Uterus (tissue), 2 donors: ENCODE results near the gene IRS2.

ENCODE experiments used
- CTCF ChIP-seq, 4 experiments: fragments of 200-600 bp in 2 of 4; fragments of 450-650 bp in 2 of 4; sonication (generic) in 2 of 4; IDR thresholded peaks; one replicate each; pipeline ENCODE4 v1.5.1; 2016 to 2019; ENCODE audit warnings: antibody characterized with exemption in 4 of 4, mild to moderate bottlenecking in 2 of 4, moderate library complexity in 1 of 4
- POLR2A ChIP-seq, 2 donors: fragments of 450-650 bp; IDR thresholded peaks; one replicate each; pipeline ENCODE4 v1.6.1; 2016; ENCODE audit warnings: antibody characterized with exemption in 2 of 2, mild to moderate bottlenecking in 1 of 2, moderate library complexity in 1 of 2

GRCh38 chr13:109784590-109785140 lies 1.7 kb downstream of the IRS2 start:
- TF ChIP-seq CTCF (IDR thresholded peaks at IDR 0.05) (peak in 3 of 4 experiments; percentile 79 to 85 (median 81)), POLR2A (IDR thresholded peaks at IDR 0.05) (no peak)
